AG04450 (cell line): ENCODE data around the gene ZMYND19. TPM values are rescaled to one million over a fixed set of nuclear protein-coding genes. Genes with fewer than 3 reads are reported as not detected.

Experiments
- CTCF ChIA-PET: fragments of 300-600, 350-600 bp; formaldehyde crosslinking; extraction: SDS; loops from one replicate; lab custom pipeline; 2022; ENCODE audit warnings: antibody characterized with exemption, inconsistent platforms; lab: Charles Lee
- POLR2A ChIA-PET: fragments of 350-600 bp; formaldehyde crosslinking; extraction: SDS; loops from one replicate; lab custom pipeline; 2021; ENCODE audit warnings: antibody characterized with exemption, inconsistent platforms; lab: Yijun Ruan, JAX
- DNase-seq: peaks from one replicate; pipeline ENCODE4 v3.0.0-alpha.2; 2011; ENCODE audit warnings: low read depth, low spot score
- H3K27ac ChIP-seq: one replicate; pipeline ENCODE4 v1.5.1; 2012; ENCODE audit warnings: low read depth, low read length, control low read depth
- H3K27me3 ChIP-seq: one replicate; pipeline ENCODE4 v1.6.0; 2012; ENCODE audit warnings: low read length; ENCODE audit not compliant: control insufficient read depth, insufficient read depth
- H3K4me3 ChIP-seq: 2 replicates; pipeline ENCODE4 v1.5.1; 2011; ENCODE audit warnings: mild to moderate bottlenecking, low read depth, low read length, control low read depth
- H3K9me3 ChIP-seq: 2 replicates; pipeline ENCODE4 v1.5.1; 2012; ENCODE audit warnings: low read length; ENCODE audit not compliant: control insufficient read depth, insufficient read depth
- CTCF ChIP-seq: IDR thresholded peaks from 2 replicates; pipeline ENCODE4 v1.5.1; 2011; ENCODE audit warnings: low read depth, low read length, control low read depth, inconsistent platforms
- polyA plus RNA-seq: library from polyadenylated mRNA; depleted of rRNA; stranded (reverse); fragments of >200 nt; gene quantifications from 2 replicates; pipeline ENCODE4 v1.2.3, GENCODE V29; 2011

Gene ZMYND19
- polyA plus RNA-seq, 1 experiment: 11.4 TPM

GRCh38 chr9:137550231-137550621 is 40.1 kb downstream of the ZMYND19 start, which contains the start of gene PNPLA7:
TSS of gene PNPLA7 (minus strand) at chr9:137550402. CDS start at chr9:137550197, 205 bp downstream.
- peak; percentile 8 for DNase-seq
- H3K4me3 ChIP-seq: peak within 1 kb of the TSS; percentile 67
- CTCF ChIA-PET: interaction anchor here (1.0 to 1.5 kb wide), 2 partner anchors 15 to 29 kb away, joined by 3 to 5 read pairs; no protein-coding TSS in a partner anchor
- POLR2A ChIA-PET: interaction anchor here (0.6 to 0.7 kb wide), 2 partner anchors 59 to 289 kb away, joined by 3 read pairs; no protein-coding TSS in a partner anchor
- peaks cover 6% of the 10 kb centered on the region; the same call in 1 of the 2 replicates for H3K9me3 ChIP-seq
- TF ChIP-seq CTCF: no peak
- H3K27me3 ChIP-seq: no peaks in the 10 kb centered on the region
- no peak within 1 kb of the TSS for H3K27ac ChIP-seq

GRCh38 chr9:137547687-137548543 is 42.4 kb downstream of the ZMYND19 start:
- Histone ChIP-seq H3K9me3 (peaks cover 6% of the 10 kb centered on the region; the same call in 1 of the 2 replicates), H3K27ac (no peak overlapping the region), H3K27me3 (peaks cover 3% of the 10 kb centered on the region), H3K4me3 (no peak overlapping the region)
- POLR2A ChIA-PET: no interaction called here
- CTCF ChIA-PET: interaction anchor here (1.1 kb wide), 1 partner anchor 13 kb away, joined by 3 read pairs; no protein-coding TSS in a partner anchor
- no peak for DNase-seq
- TF ChIP-seq CTCF: no peak

GRCh38 chr9:137545123-137545522 is 45.2 kb downstream of the ZMYND19 start:
- Histone ChIP-seq H3K9me3 (peaks cover 6% of the 10 kb centered on the region; the same call in 1 of the 2 replicates), H3K4me3 (no peak overlapping the region), H3K27ac (no peak overlapping the region), H3K27me3 (peaks cover 4% of the 10 kb centered on the region)
- ChIA-PET CTCF (interaction anchor here (0.6 to 1.7 kb wide), 3 partner anchors 10 to 74 kb away, joined by 3 to 12 read pairs (median 3); no protein-coding TSS in a partner anchor), POLR2A (no interaction called here)
- TF ChIP-seq CTCF: no peak
- DNase-seq: no peak

DNA sequence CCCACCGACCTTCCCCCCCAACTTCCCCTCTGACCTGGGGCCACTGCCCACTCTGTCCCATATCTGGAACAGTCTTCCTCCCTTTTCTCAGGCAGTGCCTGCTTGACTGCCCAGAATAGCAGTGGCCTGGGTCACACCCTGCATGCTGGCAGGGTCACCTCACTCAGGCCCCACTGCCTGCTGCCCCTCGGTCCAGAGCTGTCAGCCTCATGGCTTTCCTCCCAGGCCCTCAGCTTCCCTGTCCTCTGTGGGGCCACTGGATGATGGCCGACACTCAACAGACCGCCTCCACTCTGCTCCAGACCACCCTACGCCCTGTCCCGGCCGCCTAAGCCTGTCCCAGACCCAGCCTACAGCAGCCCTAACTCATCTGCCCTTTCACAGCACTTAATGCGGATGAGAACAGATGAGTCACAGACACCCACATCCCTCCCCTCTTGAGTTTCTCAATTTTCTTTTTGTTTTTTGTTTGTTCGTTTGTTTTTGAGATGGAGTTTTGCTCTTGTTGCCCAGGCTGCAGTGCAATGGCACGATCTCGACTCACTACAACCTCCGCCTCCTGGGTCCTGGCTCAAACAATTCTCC is 46.0 kb downstream of the ZMYND19 start:
- no peak overlapping the region for H3K27ac ChIP-seq
- DNase-seq: no peak
- ChIA-PET POLR2A (no interaction called here), CTCF (interaction anchor here (1.7 kb wide), 1 partner anchor 9 kb away, joined by 12 read pairs; no protein-coding TSS in a partner anchor)
- peaks cover 6% of the 10 kb centered on the region; the same call in 1 of the 2 replicates for H3K9me3 ChIP-seq
- H3K4me3 ChIP-seq: no peak overlapping the region
- no peak for TF ChIP-seq CTCF
- H3K27me3 ChIP-seq: peaks cover 4% of the 10 kb centered on the region
